GM13977 (cell line): Measurements from ENCODE around the gene FDX2.

Source experiments
- DNase-seq: peaks from one replicate; pipeline ENCODE4 v3.0.0; 2012; ENCODE audit warnings: low spot score
- CTCF ChIP-seq: IDR thresholded peaks from 2 replicates; pipeline ENCODE4 v1.5.1; 2012; ENCODE audit warnings: mild to moderate bottlenecking, control low read depth; ENCODE audit not compliant: insufficient read depth; ENCODE audit errors: extremely low read depth, missing control alignments
- in situ Hi-C: fragments of 300-500 bp; cut with MboI; formaldehyde crosslinking; loops from one replicate; pipeline ENCODE4 v1.12.0; 2022; ENCODE audit warnings: low sequenced_read_pairs, low pct_unique_long_range_greater_than_20kb, mixed read lengths, inconsistent platforms; ENCODE audit not compliant: unreplicated experiment

Gene FDX2

GRCh38 chr19:10317857-10318462, 2.1 kb upstream of the FDX2 start:
- no peak for TF ChIP-seq CTCF
- in situ Hi-C loops = no loop called here
- no peak for DNase-seq

- no peak for DNase-seq
- in situ Hi-C loops = no loop called here
- TF ChIP-seq CTCF = no peak
Observed at GRCh38 chr19:10317045-10317856, 1.4 kb upstream of the FDX2 start.

- TF ChIP-seq CTCF = no peak
- in situ Hi-C loops = no loop called here
- no peak for DNase-seq
Observed at GRCh38 chr19:10316229-10317044, 622 bp upstream of the FDX2 start.

- no peak for DNase-seq
- in situ Hi-C loops = no loop called here
- no peak for TF ChIP-seq CTCF
Observed at GRCh38 chr19:10309423-10309822, 6.4 kb downstream of the FDX2 start, which contains the start of gene ZGLP1. TSS of gene ZGLP1 (minus strand) at chr19:10309815.

GRCh38 chr19:10306327-10306726, 9.5 kb downstream of the FDX2 start:
- no peak for TF ChIP-seq CTCF
- in situ Hi-C loops = no loop called here
- DNase-seq = no peak

- DNase-seq = no peak
- no peak for TF ChIP-seq CTCF
- in situ Hi-C loops = no loop called here
Observed at GRCh38 chr19:10305139-10305806, 10.5 kb downstream of the FDX2 start.
